Hepatocyte (in vitro differentiated cells): ENCODE data around the gene H6PD.

Experiments
- EZH2 ChIP-seq: fragments of 200-600 bp; sonication (generic); IDR thresholded peaks from 2 replicates; pipeline ENCODE4 v1.6.1; 2016; ENCODE audit warnings: antibody characterized with exemption, mild to moderate bottlenecking, borderline replicate concordance
- TF ChIP-seq, protein P1 (sequence below): fragments of 200-600 bp; sonication (generic); IDR thresholded peaks from 2 replicates; pipeline ENCODE4 v1.5.1; 2016; ENCODE audit warnings: antibody characterized with exemption, mild to moderate bottlenecking; ENCODE audit not compliant: poor library complexity

GRCh38 chr1:9281908-9282695, 47.5 kb downstream of the H6PD start:
- no peak for TF ChIP-seq EZH2
- TF ChIP-seq, protein P1, sequence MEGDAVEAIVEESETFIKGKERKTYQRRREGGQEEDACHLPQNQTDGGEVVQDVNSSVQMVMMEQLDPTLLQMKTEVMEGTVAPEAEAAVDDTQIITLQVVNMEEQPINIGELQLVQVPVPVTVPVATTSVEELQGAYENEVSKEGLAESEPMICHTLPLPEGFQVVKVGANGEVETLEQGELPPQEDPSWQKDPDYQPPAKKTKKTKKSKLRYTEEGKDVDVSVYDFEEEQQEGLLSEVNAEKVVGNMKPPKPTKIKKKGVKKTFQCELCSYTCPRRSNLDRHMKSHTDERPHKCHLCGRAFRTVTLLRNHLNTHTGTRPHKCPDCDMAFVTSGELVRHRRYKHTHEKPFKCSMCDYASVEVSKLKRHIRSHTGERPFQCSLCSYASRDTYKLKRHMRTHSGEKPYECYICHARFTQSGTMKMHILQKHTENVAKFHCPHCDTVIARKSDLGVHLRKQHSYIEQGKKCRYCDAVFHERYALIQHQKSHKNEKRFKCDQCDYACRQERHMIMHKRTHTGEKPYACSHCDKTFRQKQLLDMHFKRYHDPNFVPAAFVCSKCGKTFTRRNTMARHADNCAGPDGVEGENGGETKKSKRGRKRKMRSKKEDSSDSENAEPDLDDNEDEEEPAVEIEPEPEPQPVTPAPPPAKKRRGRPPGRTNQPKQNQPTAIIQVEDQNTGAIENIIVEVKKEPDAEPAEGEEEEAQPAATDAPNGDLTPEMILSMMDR, result no peak
